ENCODE data around the gene HMX1.

HMX1 gene

GRCh38 chr4:8891646-8892555, 20.3 kb upstream of the HMX1 start:
- DNase-seq (ENCODE audit: insufficient read length, low spot score) (no peak), FAIRE-seq (no peak)
- no peak for TF ChIP-seq POLR2A (IDR thresholded peaks at IDR 0.05; ENCODE audit: low read depth, low read length)

DNA sequence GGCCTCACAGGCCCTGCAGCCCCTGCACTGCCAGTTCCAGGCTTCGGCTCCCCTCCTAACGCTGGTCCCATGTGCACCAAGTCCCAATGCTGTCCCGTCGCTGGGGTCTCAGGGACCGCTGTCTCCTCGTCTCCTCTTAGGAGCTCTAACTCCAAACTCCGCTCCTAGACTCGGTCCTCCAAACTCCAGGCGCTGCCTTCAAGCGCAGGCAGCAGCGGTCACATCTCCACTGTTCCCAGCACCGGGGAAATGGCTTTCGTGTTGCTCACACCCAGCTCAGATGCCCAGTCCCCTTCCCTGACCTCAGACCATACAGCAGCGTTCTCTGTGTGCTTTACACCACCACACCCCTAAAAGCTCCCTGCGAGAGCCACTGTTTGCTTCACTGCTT, 19.6 kb upstream of the HMX1 start:
- no peak for DNase-seq (ENCODE audit: insufficient read length, low spot score)
- TF ChIP-seq POLR2A (IDR thresholded peaks at IDR 0.05; ENCODE audit: low read depth, low read length): no peak
- no peak for FAIRE-seq

DNA sequence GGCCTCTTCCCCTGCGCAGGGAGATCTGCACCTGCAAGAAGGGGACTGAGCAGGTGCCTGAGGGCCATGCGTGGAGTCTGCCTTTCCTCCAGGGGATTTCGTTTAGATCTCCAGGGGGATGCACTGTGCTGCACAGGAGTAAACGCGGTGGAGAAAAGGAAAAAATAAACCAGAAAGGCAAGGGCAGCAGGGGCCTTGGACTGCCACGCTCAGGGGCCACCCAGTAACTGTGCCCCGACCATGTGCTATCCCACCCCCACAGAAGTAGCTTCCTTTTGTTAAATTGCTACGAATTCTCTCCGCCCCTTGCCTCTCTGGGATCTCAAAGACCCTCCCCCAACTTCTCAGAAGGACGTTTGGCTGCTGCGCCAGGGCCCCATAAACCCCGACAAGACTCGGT, 17.2 kb upstream of the HMX1 start:
- no peak for DNase-seq (ENCODE audit: insufficient read length, low spot score)
- no peak for TF ChIP-seq POLR2A (IDR thresholded peaks at IDR 0.05; ENCODE audit: low read depth, low read length)
- no peak for FAIRE-seq

DNA sequence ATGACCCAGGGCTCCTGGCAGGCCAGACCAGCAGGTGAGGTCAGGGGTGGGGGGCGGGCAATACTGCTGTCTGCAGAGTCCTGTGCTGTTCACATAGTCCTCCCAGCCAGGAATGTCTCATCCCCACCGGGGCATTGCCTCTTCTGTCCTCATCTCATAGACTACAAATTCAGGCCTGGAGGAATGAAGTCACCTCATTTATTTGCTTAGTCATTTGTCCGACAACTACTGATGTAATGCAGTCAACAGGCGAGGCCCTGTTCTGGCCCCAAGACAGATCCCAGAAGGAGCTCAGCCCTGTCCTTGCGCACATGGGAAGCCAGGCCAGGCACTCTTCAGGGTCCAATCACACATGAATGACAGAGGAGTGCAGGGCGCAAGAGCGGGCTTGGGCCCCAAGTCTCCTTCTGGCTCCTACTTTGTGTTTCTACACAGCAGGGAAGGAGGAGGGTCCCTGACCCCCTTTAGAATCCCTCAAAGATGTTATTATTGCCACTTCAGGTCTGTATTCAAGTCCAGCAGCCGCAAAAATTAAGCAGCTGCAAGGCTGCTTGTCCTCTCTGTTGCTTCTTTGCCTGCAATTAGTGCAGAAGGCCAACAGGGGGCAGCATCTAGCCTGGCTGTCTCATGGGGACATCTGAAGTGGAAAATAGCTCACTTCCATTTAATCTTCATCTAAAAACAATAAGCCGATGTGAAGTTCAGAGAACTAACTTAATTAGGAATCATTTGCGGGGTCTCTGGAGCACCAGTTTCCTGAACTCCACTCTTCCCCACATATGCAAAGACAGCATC, 15.2 kb upstream of the HMX1 start:
- TF ChIP-seq POLR2A (IDR thresholded peaks at IDR 0.05; ENCODE audit: low read depth, low read length): no peak
- DNase-seq (ENCODE audit: insufficient read length, low spot score) (no peak), FAIRE-seq (no peak)

DNA sequence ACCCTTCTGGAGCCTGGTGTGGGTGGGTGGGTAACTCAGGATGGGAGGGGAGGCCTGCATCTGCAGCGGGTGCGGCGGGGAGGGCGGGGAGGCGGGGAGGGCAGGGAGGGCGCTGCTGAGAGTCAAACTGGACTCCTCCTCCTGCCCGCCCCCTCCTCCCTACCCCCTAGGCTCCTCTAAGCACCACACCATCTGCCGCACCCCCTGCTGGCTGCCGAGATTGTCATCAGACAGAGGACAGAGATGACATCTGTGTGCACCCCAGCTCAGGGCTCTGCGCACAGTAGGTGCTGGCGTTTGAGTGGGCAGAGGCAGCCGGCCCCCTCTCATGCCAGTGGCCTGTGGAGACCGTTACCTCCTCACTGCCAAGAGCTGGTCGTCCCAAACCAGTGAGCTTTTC, 10.6 kb upstream of the HMX1 start:
- FAIRE-seq (no peak), DNase-seq (ENCODE audit: insufficient read length, low spot score) (no peak)
- TF ChIP-seq POLR2A (IDR thresholded peaks at IDR 0.05; ENCODE audit: low read depth, low read length): no peak

DNA sequence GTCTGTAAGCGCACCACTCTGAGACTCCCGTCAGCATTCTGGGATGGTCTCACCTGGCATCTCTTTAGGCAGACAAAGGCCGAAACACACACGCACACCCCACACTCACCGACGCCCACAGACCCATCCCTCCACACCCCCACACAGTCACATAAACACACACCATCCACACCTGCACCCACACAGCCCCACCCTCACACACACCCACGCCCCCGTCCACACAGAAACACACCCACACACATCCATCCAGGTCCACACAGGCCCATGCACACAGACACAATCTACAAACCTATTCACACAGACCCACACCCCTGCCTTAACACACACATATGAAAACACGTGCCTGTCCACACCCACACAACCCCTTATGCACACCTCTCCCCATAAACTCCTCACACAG, 9.2 kb upstream of the HMX1 start:
- no peak for FAIRE-seq
- TF ChIP-seq POLR2A (IDR thresholded peaks at IDR 0.05; ENCODE audit: low read depth, low read length): no peak
- no peak for DNase-seq (ENCODE audit: insufficient read length, low spot score)

DNA sequence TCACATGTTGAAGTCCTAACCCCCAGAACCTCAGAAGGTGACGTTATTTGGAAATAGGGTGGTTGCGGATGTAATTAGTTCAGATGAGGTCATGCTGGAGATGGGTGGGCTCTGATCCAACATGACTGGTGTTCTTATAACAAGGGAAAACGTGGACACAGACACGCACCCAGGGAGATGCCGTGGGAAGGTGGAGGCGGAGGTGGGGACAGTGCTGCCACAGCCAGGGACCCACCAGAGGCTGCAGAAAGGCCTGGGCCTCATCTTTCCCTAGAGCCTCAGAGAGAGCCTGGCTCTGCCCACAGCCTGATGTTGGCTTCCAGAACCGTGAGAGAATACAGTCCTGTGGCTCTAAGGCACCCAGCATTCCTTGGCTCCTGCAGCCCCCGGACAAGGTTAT, 7.9 kb upstream of the HMX1 start:
- no peak for TF ChIP-seq POLR2A (IDR thresholded peaks at IDR 0.05; ENCODE audit: low read depth, low read length)
- DNase-seq (ENCODE audit: insufficient read length, low spot score): no peak
- FAIRE-seq: no peak

DNA sequence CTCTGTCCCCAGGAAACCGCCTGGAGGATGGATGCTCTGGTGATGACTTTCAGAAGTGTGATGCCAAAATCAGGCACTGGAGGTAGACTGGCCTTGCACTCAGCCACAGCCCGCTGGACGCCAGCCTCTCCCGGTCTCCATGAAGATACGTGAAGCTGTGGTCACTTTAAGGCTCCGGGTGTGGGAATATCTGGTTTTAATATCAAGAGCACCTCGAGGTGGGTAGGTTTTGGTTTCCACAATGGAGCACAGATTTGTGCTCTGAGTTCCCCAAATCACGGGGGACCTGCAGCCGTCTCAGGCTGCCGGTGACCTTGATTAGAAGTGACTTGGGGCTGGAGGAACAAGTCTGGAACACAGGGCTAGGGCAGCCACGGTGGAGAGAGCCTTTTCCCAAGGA, 6.8 kb upstream of the HMX1 start:
- DNase-seq (ENCODE audit: insufficient read length, low spot score) (no peak), FAIRE-seq (no peak)
- TF ChIP-seq POLR2A (IDR thresholded peaks at IDR 0.05; ENCODE audit: low read depth, low read length): no peak

- DNase-seq (ENCODE audit: insufficient read length, low spot score): no peak
- no peak for TF ChIP-seq POLR2A (IDR thresholded peaks at IDR 0.05; ENCODE audit: low read depth, low read length)
- no peak for FAIRE-seq
Observed at GRCh38 chr4:8877780-8878040, 6.1 kb upstream of the HMX1 start.

- FAIRE-seq: no peak
- no peak for DNase-seq (ENCODE audit: insufficient read length, low spot score)
- TF ChIP-seq POLR2A (IDR thresholded peaks at IDR 0.05; ENCODE audit: low read depth, low read length): no peak
Observed at GRCh38 chr4:8876982-8877779, 5.5 kb upstream of the HMX1 start.

- no peak for TF ChIP-seq POLR2A (IDR thresholded peaks at IDR 0.05; ENCODE audit: low read depth, low read length)
Observed at GRCh38 chr4:8874896-8875680, 3.4 kb upstream of the HMX1 start.

GRCh38 chr4:8874003-8874895, 2.6 kb upstream of the HMX1 start:
- DNase-seq (ENCODE audit: insufficient read length, low spot score) (no peak), FAIRE-seq (no peak)
- TF ChIP-seq POLR2A (IDR thresholded peaks at IDR 0.05; ENCODE audit: low read depth, low read length): no peak

More at GRCh38 chr4:8874896-8875680, 3.4 kb upstream of the HMX1 start:
- FAIRE-seq: no peak
- no peak for DNase-seq (ENCODE audit: insufficient read length, low spot score)

Data from H54 (cell line).